Spleen (tissue), 7 donors: ENCODE results near the gene SUPT3H.

Experiments used
- CTCF ChIP-seq, 11 experiments: fragments of 200-600 bp in 7 of 11; fragments of 450-650 bp in 4 of 11; sonication (generic) in 4 of 11; IDR thresholded peaks in 8 of 11; conservative IDR thresholded peaks in 3 of 11; 1 replicate in 7 of 11; 2 replicates in 4 of 11; pipeline versions ENCODE4 v1.4.0 to v1.8.0; 2016 to 2021; ENCODE audit warnings: antibody characterized with exemption in 11 of 11, inconsistent platforms in 4 of 11, mild to moderate bottlenecking in 1 of 11
- POLR2A ChIP-seq, 3 donors: fragments of 450-650 bp; IDR thresholded peaks; one replicate each; pipeline ENCODE4 v1.5.1; 2017; ENCODE audit warnings: antibody characterized with exemption in 3 of 3, mild to moderate bottlenecking in 1 of 3
- POLR2AphosphoS5 ChIP-seq, 3 donors: sonication (generic); formaldehyde crosslinking; IDR thresholded peaks; one replicate each; pipeline ENCODE4 v1.5.1; 2017; ENCODE audit warnings: antibody characterized with exemption in 3 of 3
- donor health status: DM: no; HTN: no; CAD: no; lungs with moderate emphysema.
- donor health status: DM: no; HTN: no; CAD: no.
- donor health status: DM: no; HTN: no; CAD: no.

GRCh38 chr6:45293306-45293705, 84.4 kb downstream of the SUPT3H start:
- TF ChIP-seq CTCF (IDR thresholded peaks at IDR 0.05 in 8 of 11, conservative IDR thresholded peaks at IDR 0.05 in 3 of 11): no peak
- no peak for TF ChIP-seq POLR2A (IDR thresholded peaks at IDR 0.05)
- TF ChIP-seq POLR2AphosphoS5 (IDR thresholded peaks at IDR 0.05): no peak
